NCI-H748 treated with DMSO at 0.1 percent for 48 hours (cell line): ENCODE results near the gene CCDC126.
"Not testable (repeated sequence)": the region's sequence is repeated elsewhere in the genome, so short reads cannot be mapped to it uniquely, and the experiment has no call there.

Experiments
- DNase-seq: peaks from one replicate; lab custom pipeline; 2025; lab: John Stamatoyannopoulos, UW

The CCDC126 gene

GRCh38 chr7:23628370-23628769 is 31.2 kb downstream of the CCDC126 start:
- DNase-seq = no peak

DNA sequence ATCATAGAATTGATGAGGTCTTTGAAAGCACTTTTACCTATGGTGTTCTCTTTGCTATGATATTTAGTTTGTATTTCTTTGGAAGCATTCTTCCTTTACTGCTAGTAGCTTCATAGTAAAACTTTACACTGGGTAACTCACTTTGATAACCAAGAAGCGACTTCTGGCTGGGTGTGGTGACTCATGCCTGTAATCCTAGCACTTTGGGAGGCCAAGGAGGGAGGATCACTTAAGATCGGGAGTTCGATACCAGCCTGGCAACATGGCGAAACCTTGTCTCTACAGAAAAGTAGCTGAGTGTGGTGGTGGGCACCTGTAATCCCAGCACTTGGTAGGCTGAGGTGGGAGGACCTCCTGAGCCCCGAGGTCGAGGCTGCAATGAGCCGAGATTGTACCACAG is 36.2 kb downstream of the CCDC126 start:
- no peak for DNase-seq

DNA sequence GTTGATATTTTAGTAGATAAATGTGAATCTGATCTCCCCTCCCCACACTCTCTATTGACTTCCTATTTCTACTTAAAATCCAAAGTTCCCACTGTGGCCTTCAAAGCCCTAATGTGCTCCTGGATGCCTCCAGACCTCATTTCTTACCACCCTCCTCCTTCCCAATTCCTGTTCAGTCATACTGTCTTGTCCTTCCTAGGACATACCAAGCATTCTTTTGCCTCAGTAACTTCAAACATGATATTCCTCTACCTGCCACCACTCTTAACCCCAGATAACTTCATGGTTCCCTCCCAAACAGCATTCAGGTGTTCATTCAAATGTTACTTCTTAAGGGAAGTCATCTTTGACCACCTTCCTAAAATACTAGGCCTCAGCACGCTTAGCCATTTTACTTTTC is 48.6 kb downstream of the CCDC126 start:
- DNase-seq = no peak

DNA sequence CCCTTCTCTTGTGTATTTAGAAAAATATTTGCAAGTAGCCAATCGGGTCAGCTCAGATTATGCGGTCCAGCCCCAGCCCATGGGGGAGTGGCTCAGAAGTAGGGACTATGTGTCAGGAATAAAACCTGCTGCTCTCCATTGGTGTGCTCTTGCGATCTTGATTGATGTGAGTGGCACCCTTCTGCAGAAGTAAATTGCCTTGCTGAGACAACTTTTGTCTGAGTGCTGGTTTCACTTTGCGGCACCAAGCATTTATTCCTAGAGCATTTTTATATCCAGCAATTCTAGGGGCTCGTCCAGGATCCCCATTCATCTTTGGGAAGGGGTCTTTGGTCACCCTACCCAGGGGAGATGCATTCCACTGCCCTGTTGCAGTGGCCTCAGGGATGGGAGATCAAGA is 56.8 kb downstream of the CCDC126 start:
- no peak for DNase-seq

DNA sequence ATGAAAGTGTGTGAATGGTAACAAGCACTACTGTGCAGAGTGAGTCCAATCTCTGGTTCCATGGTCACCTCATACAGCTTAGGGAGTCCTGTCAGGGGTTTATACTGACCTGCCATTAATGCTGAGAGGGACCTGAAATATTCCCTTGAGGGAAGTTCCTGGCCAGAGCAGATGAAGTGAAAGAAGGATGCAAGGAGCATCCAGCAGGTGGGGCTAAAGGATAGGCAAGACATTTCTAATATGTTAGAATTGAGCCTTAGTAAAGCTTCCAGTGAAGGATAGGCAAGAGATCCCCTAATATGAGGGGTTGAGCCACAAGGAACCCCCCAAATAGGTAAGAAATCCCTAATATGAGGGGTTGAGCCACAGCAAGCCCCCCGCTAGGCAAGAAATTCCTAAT is 57.3 kb downstream of the CCDC126 start:
- no peak for DNase-seq

- no peak for DNase-seq
Measured at GRCh38 chr7:23655433-23655832, 58.3 kb downstream of the CCDC126 start.

- no peak for DNase-seq
Measured at GRCh38 chr7:23658831-23659427, 61.7 kb downstream of the CCDC126 start.

DNA sequence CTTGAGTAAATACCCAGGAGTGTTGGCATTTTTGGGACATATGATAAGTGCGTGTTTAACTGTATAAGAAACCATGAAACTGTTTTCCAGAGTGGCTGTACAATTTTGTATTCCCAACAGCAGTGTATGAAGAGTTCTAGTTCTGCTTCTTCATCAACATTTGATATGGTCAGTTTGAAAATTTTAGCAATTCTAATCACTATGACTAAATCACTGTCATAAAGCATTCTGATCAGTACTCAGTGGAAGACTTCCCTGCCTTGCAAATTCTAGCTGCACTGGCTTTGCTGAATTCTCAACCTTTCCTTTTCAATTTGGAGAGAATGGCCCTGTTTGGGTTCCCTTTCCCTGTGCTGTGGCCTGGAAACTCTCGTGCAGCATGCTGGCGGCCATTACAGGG is 64.2 kb downstream of the CCDC126 start:
- DNase-seq = no peak

DNA sequence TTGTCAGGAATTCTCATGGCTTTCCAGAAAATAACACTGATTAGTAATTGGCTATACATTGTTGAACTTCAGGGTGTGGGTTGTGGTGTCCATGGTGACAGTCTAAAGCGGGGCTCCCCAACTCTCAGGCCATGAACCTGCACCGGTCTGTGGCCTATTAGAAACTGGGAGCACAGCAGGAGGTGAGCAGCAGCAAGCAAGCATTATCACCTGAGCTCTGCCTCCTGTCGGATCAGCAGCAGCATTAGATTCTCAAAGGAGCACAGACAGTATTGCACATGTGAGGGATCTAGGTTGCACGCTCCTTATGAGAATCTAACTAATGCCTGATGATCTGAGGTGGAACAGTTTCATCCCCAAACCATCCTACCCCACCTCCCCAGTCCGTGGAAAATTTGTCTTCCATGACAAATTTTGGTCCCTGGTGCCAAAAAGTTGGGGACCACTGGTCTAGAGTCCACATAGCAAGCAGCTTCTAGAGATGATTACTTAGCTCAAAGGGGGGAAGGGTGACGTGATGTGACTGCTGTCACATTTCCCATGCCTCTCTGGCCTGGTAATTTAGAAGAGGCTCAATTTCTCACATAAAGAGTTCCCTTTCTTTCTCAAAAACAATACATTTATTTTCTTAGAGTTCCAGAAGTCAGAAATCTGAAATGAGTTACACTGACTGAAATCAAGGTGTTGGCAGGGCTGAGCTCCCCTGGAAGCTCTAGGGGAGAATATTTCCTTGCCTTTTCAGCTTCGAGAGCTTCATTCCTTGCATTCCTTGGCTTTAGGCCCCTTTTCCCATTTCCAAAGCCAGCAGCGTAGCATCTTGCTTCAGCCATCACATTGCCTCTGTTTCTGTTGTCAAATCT is 65.2 kb downstream of the CCDC126 start:
- DNase-seq = no peak

DNA sequence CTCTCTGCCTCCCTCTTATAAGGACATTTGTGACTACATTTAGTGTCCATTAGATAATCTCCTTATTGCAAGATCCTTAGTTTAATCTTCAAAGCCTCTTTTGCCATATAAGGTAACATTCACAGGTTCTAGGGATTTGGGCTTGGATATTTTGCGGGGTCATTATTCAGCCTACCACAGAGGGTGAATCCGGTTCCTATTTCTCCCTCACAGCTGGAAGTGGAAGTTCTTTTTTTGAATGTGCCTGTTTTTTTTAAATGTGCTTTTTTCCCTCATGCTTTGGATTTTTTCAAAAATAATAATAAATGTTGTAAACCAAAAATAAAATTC is 65.8 kb downstream of the CCDC126 start:
- DNase-seq = no peak

DNA sequence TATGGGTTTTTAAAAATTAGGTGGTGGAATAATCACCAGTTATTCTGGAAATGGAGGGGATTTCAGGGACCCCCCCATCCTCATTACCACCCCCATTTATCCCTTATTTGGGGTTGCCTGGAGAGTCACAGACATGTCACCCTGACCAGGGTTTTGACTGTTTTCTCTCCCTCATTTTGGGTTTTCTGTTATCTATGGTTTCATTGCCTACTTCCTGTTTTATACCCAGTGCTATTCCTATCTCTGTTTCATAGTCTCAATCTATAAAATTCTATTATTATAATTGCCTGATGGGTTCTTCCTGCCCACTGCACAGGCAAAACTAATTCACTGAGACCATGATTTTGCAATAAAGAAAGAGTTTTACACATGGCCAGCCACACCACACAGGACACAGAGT is 66.9 kb downstream of the CCDC126 start:
- DNase-seq = no peak

GRCh38 chr7:23672033-23672432 is 74.9 kb downstream of the CCDC126 start:
- DNase-seq = no peak

GRCh38 chr7:23679898-23680413 is 82.8 kb downstream of the CCDC126 start, which contains the start of gene FAM221A:
Gene FAM221A (plus strand): TSS chr7:23680199. CDS start chr7:23680219, 20 bp downstream.
- peak; percentile 64 for DNase-seq

DNA sequence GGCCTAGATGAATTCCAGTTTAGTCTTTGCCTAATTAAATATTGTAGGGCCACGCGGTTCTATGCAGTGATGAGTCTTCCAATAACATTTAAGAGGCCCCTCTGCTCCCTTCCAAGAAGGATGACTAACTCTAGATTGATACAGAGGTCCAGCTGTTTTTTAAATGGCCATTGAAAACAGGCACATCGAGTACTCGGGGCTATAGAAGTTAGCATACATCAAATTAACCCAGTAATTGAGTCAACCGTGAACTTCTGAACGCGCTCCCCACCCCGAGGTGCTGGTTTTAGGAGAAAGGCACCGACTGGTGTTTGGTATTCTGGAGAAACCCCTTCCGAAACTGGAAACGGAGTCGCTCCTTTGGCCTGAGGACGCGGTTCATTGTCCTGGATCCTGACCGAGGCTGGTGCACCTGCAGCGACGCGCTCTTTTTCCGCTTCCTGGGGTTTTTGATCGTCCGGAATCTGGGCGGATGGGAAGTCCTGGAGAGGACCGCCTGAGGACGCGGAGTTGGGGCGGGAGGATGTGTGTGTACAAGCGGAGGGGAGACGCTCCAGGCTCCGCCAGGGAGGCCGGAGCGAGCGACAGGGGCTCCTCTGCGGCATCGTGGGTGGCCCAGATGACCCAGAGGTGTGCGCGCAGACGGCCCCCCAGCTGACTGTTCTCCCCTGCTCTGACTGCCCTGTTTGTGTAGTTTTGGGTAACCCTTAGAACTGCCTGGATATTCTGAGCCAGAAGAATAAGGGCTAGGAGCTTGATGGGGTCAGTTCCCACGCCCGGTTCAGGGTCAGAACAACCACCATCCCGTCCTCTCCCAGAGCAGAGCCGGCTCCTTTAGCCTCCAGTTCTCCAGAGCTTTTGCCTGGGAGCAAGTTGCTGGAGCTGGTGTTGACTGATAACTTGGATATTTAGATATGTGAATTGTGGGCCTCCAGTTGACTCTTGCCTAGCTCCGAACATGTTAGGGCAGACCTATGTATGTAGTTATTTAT is 83.5 kb downstream of the CCDC126 start:
- DNase-seq = peak; percentile 15

DNA sequence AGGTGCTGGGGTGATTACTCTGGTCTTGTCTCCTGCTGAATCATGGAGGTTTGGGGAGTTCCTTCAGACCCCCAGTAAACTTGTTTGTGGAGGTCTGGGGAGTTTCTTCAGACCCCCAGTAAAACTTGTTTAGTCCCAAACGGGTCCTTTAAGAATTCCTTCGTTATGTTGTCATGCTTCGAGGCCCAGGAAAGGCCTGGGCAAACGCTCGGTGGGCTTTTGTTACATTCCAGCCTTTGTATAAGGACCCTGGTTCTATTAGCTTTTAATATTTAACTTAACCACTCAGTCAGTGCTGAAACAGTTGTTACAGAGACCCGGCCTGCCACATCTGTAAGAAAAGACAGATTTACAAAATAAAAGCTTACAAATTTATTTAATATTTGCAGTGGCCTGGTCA is 86.9 kb downstream of the CCDC126 start:
- not testable (repeated sequence) for DNase-seq

DNA sequence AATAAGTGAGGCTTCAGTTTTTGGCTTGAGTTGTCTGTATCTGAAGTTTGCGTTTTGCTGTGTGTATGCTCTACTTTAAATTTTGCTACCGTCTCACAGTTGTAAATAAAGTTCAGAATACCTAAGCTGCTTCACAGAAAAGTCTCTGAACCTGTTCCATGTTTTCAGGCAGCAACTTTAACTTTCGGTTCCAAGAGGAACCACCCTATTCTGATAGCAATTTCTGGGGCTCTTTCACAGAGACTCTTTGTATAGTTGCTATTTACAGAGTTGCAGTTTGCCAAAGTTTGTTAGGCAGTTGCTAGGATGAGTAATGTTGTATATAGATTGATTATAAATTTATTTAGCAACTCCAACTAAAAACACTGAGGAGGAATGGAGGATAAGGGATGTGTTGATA is 88.5 kb downstream of the CCDC126 start:
- no peak for DNase-seq

GRCh38 chr7:23687011-23687410 is 89.8 kb downstream of the CCDC126 start:
- DNase-seq = no peak

GRCh38 chr7:23689165-23689564 is 92.0 kb downstream of the CCDC126 start:
- DNase-seq = no peak

GRCh38 chr7:23691320-23691719 is 94.1 kb downstream of the CCDC126 start:
- no peak for DNase-seq

DNA sequence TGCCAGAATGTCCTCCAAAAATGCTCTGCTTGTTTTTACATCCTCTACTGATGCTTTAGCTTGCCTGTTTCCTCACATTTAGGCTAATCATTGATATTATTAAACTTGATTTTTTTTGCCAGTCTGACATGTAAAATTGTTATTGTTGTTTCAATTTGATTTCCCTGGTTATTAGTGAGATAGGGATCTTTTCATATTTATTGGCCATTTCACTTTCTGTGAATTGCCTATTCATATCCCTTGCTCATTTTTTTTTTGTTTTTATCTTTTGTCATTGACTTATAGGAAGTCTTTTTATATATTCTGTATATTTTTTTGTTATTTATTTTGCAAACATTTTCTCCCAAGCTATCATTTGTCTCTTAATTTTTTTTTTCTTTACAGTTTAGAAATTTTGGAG is 96.0 kb downstream of the CCDC126 start:
- DNase-seq = no peak
